NCI-H524 (cell line): Measurements from ENCODE around the gene PJA1.

Experiments used
- DNase-seq, 2 experiments: peaks; one replicate each; lab custom pipeline; 2025; lab: John Stamatoyannopoulos, UW

The PJA1 gene

DNA sequence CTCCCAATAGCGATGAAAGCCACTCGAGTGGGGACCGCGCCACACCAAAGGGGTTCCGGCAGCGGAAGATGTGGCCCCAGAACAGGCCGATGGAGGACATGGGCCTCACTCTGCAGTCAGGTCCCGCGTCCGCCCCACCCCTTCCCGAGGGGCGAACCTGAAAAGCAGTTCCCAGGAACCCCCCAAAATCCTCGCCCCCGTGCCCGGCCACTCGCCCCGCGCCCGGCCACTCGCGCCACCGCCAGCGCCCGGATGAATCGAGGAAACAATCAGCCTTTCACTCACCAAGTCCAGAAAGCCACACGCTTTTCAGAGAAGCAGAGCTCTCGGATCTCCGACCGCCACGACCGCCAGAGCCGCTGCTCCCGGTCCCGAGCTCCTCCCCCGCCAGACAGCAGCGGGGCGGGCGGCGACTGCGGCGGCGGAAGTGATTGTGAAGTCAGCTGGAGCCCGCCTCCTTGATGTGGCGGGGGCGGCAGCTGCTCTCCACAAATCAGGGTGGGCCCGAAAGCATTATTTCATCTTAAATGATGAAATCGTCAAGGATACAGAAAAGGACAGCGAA lies at the start of gene PJA1:
TSS of gene PJA1 (minus strand) at position 367 of the 565 bp plus-strand sequence. CDS start 2,380 bp downstream, outside the sequence.
- peak; percentile 38 to 70 for DNase-seq

- DNase-seq = no peak
Observed at GRCh38 chrX:69214463-69214862, 49.2 kb upstream of the PJA1 start.

DNA sequence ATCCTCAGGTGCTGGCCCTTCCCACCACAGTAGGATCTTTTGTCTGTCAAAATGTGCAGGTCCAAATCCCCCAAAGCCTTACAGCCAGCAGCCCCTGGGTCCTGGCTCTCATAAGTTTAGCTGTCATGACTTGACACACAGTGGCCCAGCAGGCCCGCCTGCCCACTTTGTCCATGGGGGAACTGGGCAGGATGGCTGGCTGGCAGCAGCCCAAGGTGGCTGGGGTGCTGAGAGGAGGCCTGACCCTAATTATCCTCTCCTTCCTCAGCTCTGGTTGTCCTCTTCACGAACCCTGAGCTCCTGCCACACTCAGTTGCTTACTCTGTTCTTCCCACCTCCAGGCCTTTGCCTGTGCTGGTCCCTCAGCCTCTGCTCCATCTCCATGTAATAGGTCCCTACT lies 46.4 kb upstream of the PJA1 start:
- DNase-seq = no peak

- DNase-seq = no peak
Observed at GRCh38 chrX:69210581-69210980, 45.3 kb upstream of the PJA1 start.

DNA sequence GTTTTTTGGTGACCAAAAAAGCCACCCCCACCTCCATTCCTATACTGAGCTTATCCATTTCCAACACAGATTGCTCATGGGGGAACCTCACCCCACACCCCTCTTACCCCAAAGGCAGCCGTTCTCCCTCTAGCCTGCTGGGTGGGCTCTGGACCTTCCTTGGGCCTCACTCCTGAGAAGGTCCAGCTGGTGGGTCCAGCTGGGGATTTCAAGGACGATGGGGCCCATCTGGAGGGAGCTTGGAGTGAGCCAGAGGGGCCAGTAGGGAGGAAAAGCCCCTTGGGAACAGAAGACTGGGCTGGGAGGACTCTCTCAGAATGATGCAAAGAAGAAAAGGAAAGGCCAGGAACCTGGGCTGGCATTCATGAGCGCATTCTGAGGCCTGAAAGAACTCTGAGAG lies 42.0 kb upstream of the PJA1 start:
- peak; percentile 60 to 79 for DNase-seq

GRCh38 chrX:69203638-69204037 lies 38.4 kb upstream of the PJA1 start:
- no peak for DNase-seq

DNA sequence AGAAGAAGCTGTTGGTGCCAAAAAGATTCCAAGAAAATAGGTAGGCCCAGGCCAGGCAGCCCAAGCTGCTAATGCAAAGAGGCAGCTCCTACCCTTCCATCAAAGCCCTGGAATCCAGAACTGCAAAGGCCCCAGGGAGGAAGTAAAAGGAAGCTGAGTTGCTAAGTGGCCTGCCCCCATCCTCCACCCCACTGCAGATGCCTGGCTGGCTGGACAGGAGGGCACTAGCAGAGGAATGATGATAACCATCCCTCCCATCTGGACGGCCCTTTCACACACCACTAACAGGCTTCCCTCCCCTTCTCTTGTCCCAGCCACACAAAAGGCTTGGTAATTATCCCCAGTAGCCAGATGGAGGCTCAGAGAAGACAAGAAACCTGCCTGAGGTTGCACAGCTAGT lies 32.4 kb upstream of the PJA1 start:
- peak in 1 of 2 experiments; percentile 29 for DNase-seq

DNA sequence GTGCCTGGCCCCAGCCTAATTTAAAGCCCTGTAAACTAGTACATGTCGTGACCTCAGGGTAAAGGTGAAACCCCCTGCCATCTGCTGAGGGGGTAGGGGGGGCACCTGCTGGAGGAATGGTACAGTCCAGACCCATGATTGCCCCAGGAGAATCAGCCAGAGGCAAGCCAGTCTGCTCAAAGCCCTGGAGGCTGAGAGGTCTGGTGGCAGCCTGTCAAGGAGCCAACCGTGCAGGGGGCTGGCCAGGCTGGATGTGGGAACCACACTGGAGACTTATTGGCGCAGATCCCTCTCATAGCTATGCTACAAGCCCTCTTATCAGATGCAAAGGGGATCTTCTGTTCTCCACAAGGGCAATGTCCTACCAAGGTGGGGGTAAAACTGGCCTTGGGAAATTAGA lies 31.4 kb upstream of the PJA1 start:
- no peak for DNase-seq

GRCh38 chrX:69195810-69196209 lies 30.6 kb upstream of the PJA1 start:
- DNase-seq = no peak

- DNase-seq = no peak
Observed at GRCh38 chrX:69195192-69195591, 29.9 kb upstream of the PJA1 start.

GRCh38 chrX:69192603-69193002 lies 27.4 kb upstream of the PJA1 start:
- no peak for DNase-seq

DNA sequence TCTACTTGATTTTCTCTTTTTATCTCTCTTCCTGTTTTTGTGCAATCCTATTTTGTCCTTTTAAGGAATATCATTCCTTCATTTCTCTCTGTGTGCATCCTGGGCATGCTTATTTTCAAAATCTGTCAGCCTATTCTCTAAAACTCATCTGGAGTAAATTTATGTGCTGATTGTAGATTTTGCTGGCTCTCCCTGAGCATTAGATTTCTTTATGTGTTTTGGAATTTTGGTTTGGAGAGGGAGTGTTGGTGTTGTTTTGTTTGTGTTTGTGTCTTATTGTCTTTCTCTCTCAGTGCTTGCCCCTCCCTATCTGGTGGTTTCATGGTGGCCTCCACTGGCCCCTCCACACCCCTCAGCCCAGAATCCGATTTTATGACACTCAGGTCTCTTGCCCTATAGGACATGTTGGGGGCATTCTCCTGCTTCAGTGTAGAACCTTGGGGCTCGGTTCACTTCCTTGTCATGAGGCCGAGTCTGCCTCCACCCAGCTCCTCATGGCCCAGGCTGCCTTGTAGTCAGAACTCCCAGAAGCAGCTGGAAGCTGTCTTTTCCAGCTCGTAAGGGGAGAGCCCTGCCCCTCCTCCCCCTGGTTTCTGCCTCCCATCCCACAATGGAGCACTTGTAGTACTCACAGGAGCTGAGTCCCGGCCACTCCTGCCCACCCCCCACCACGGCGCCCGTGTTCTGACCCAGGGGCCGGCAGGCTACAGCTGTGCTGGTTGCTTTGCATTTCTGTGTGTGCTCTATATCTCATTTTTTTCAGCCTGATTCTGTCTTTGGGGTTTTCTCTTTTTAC lies 24.5 kb upstream of the PJA1 start:
- DNase-seq = no peak

GRCh38 chrX:69186651-69187050 lies 21.4 kb upstream of the PJA1 start:
- no peak for DNase-seq

DNA sequence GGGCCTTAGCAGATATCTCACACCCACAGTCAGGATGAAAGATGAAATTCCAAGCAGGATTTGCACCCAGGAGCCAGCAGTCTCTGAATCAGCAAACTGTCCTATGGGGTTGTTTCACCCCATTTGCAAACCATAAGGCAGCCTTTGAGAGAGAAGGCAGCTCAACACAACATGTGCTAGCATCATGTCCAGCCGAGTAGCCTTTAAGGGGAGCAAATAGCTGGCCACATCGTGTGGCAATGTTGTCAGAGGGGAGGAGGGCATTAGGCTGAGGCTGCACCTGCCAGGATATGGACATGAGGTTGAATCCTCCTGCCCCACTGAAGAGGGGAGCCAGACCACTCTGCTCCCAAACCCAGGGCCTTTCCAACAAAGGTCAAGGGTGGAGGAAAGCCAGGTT lies 20.6 kb upstream of the PJA1 start:
- no peak for DNase-seq

DNA sequence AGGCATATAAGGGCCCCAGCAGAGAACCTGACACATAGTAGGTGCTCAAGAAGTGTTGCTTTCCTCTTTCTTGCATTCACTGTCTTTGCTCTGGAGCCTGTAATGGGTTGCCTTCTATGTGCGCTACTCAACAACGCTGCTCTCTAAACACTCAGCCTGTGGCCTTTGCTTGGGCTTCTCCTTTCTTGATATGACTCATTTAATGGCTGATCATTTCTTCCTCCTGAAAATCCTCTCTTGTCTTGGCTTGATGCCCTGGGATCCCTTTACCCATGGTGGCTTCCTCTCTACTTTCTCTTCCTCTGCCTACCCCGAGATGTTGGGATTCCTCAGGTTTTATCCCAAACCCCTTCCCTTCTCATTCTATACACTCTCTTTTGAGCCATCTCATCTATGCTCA lies 19.9 kb upstream of the PJA1 start:
- DNase-seq = no peak

DNA sequence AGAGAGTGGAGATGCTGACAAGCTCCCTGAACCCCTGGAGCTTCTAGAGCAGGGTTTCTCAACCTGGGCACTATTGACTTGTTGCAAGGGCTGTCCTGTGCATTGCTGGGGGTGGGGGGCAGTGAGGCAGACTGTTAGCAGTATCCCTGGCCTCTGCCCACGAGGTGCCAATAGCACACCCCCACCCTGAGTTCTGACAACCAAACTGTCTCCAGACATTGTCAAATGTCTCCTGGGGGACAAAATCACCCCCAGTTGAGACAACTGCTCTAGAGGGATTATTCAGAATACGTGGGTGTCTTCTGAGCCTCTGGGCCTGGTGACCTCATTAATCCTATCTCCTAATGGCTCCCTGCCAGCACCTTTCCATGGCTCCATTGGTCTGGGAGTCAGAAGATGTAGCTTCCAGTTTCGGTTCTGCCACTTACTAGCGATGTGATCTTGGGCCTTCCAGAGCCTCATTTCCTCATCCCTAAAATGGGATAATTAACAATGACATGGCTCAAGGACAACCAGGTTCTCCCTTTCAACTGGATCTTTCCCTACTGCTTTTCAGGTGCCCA lies 17.6 kb upstream of the PJA1 start:
- DNase-seq = peak in 1 of 2 experiments; percentile 12

- peak; percentile 93 to 97 for DNase-seq
Observed at GRCh38 chrX:69179380-69179911, 14.2 kb upstream of the PJA1 start.

DNA sequence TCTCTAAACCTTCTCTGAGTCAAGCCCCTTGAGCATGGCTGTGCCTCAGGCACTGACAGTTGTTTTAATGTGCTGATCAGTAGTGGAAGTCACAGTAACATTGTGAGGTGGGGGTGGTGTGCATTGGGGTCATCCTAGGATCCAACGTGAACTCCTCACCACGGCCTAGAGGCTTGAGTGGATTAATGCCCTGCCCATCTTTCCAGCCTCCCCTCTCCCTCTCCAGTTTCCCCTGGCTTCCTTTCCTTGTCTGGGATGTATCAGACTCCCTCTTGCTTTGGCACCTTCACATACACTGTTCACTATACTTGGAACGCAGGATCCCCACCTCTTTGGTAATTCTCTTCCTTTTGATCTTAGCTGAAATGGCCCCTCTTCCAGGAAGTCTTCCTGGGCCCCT lies 13.3 kb upstream of the PJA1 start:
- no peak for DNase-seq

DNA sequence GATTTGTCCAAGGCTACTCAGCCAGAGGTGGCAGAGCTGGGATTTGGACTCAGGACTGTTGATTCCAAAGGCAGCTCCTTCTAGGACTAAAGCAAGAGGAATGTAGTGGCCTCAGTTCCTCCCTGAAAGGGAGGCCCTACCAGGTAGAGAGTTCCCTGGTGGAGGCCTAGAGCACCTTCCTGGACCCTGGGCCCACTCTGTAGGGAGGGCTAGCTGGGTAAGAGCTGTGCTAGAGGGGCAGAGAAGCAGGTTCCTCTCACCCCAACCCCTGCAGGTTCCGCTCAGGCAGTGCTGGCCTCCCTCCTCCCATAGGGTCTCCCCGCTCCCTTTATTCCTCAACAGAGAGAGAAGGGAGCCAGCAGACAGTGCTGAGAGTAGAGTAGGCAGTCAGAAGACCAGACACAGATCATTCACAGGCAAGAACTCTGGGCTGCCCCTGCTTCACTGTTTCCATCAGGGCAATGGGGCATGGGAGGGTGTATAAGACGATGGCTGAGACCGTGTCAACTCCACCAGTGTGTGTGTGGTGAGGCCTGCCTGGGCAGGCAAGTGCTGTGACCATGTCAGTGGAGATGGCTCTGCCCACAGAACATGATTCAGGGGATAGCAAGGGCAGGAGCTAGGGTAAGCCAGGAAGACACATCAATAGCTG lies 12.4 kb upstream of the PJA1 start:
- DNase-seq = no peak

GRCh38 chrX:69176053-69176452 lies 10.8 kb upstream of the PJA1 start:
- DNase-seq = no peak

- DNase-seq = no peak
Observed at GRCh38 chrX:69173906-69174305, 8.7 kb upstream of the PJA1 start.

DNA sequence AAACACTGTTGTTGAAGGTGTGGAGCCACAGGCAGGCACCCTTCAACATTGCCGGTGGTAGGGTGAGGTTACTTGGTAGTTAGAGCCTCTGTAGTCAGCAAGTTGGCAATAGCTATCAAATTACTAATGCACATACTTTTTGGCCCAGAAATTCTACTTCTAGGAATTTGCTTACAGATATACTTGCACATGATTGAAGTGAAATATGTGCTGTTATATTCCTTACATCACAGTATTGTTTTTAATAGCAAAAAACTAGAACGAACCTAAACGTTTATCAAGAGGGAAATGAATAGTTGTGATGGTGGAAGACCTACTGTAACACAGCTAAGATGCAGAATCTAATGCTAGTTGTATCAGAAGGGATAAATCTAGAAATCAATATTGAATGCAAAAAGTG lies 7.7 kb upstream of the PJA1 start:
- no peak for DNase-seq

- no peak for DNase-seq
Observed at GRCh38 chrX:69170319-69170718, 5.1 kb upstream of the PJA1 start.
